ENCODE results near the gene NAXD.
"Not testable (repeated sequence)": the region's sequence is repeated elsewhere in the genome, so short reads cannot be mapped to it uniquely, and the experiment has no call there.

The NAXD gene

DNA sequence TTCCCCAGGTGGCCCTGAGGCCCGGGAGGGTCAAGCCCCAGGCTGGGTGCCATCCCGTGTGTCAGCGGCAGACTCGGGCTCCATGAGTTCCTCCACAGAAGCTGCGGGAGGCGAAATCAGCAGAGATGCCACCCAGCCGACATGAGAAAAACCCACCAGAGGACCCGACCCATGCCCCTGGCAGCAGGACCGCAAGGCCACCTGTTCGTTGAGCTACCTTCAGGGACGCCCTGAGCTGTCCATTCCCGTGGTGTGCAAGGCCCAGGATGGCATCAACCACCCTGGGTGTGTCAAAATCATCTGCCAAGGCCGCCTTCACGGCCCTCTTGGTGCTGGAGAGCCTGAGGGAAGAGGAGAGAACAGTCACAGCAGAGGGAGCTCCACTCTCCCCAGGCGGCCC is 30.4 kb downstream of the NAXD start:
- DNase-seq, result no peak

- no peak for DNase-seq
Measured at GRCh38 chr13:110646442-110647364, 31.4 kb downstream of the NAXD start.

GRCh38 chr13:110647365-110647737 is 32.0 kb downstream of the NAXD start:
- DNase-seq, result no peak

DNA sequence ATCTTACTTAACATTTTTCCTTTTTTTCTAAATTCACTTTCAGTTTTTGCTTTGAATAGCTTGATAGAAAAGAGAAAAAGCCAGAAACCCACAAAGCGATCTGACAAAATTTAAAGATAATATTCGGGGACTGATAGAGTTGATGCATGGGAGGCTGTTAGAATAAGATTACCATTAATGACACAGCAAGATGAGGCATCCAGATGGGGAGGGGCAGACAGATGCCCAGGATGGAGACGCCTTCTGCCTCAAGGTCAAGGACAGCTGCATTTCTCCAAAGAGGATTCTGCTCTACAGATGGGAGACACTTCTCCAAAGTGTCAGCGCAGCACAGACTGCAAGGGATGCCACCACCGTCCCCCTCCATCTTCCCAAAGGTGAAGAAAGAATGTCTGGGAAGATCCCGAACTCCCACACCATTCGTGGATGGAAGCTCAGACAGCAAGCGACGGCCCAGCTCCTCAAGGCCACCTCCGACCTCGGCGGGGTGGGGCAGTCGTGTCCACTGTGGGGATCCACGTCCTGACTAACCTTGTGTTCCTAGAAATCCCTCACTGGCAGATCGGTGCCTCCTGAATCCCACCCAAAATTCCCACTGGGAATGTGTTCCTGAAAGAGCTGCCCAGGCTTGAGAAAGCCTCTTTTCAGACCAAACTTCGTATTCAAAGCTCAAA is 32.9 kb downstream of the NAXD start:
- no peak for DNase-seq

GRCh38 chr13:110648848-110649421 is 33.6 kb downstream of the NAXD start:
- no peak for DNase-seq

- DNase-seq, result no peak
Measured at GRCh38 chr13:110649551-110649950, 34.2 kb downstream of the NAXD start.

- DNase-seq, result no peak
Measured at GRCh38 chr13:110650436-110650835, 35.1 kb downstream of the NAXD start.

- no peak for DNase-seq
Measured at GRCh38 chr13:110651271-110651670, 35.9 kb downstream of the NAXD start.

DNA sequence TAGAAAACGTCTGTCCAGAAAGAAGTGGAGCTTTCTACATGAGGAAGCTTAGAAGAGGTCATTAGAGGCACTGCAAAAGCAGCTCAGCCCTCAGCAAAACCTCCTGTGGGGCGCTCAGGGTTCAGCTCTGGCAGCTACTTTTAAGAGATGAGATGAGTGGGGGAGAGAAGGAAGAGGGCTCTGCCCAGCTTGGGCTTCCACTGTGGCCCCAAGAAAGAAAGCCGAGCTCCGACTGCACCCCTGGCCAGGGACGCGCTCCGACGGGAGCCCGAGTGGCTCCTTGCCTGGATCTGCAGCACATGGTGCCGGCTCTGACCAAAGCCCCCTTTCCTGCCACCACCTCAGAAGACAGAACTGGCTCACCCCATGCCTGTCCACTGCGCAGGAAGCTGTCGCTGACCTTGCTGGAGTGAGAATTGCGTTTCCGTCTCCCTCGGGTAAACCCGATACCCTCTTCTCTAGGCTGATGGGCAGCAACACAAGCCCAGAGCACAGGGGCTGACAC is 36.4 kb downstream of the NAXD start:
- DNase-seq, result no peak

DNA sequence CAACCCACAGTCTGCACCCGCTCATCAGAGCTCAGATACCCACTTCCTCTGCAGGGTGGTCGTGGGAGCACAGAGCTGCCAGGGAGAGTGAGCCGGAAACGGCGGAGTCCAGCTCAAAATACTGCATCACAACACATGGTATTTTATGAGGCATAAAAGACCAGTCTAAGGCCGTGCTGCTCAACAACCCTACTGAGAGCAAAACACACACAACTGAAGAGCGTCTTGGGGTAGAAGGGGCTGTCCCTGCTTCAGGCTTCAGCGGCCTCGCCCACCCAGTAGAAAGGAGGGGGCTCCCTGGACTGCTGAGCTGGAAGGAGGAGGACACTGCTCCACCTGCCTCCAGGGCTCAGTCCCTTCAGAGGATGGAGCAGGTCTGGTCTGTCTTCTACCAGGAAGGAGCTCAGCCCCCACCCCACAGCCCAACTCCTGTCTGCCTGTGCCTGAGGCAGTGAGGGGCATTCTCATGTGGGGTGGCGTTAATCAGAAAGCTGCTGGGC is 36.9 kb downstream of the NAXD start:
- DNase-seq, result no peak

DNA sequence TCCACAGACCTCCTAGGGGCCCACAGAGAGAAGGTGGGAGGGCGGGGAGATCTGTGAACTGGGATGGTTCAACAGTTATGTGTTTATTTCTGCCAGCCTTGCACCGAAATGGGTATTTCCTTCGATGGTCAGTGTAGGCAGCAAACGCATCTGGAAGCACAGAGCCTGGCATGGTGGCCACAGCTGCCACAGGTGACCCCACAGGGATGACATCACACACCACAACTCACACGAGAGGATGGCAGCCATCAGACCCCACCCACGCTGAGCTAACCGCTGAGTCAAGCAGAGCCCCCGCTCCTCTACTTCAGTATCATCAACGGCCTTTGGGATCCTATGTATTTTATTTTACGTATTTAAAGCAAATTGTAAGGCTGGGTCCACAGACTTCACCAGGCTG is 37.4 kb downstream of the NAXD start:
- no peak for DNase-seq

GRCh38 chr13:110653271-110653670 is 37.9 kb downstream of the NAXD start:
- DNase-seq, result no peak

- no peak for DNase-seq
Measured at GRCh38 chr13:110653851-110654250, 38.5 kb downstream of the NAXD start.

GRCh38 chr13:110657196-110657595 is 41.9 kb downstream of the NAXD start:
- DNase-seq, result no peak

GRCh38 chr13:110658218-110658911 is 43.0 kb downstream of the NAXD start:
- DNase-seq, result not testable (repeated sequence)

- DNase-seq, result no peak
Measured at GRCh38 chr13:110661256-110661655, 45.9 kb downstream of the NAXD start.

DNA sequence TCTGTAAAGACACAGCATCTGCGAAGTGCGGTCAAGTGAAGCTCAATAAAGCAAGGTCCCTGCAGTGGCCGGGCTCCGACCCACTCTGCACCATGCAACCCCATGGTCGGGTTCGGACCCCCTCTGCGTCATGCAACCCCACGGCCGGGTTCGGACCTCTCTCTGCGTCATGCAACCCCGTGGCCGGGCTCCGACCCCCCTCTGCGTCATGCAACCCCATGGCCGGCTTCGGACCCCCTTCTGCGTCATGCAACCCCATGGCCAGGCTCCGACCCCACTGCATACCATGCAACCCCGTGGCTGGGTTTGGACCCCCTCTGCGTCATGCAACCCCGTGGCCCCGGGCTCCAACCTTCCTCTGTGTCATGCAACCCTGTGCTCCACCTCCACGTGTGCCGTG is 46.7 kb downstream of the NAXD start:
- no peak for DNase-seq

- DNase-seq, result no peak
Measured at GRCh38 chr13:110662777-110663443, 47.6 kb downstream of the NAXD start.

- no peak for DNase-seq
Measured at GRCh38 chr13:110663491-110663890, 48.1 kb downstream of the NAXD start.

GRCh38 chr13:110664041-110664440 is 48.7 kb downstream of the NAXD start:
- DNase-seq, result no peak

- DNase-seq, result no peak
Measured at GRCh38 chr13:110664673-110665072, 49.3 kb downstream of the NAXD start.

- no peak for DNase-seq
Measured at GRCh38 chr13:110665491-110666254, 50.3 kb downstream of the NAXD start.

Measured in NCI-H1092 treated with DMSO at 0.1 percent for 48 hours (cell line).